M059J (cell line): ENCODE data around the gene MLPH. TPM values are rescaled to one million over a fixed set of nuclear protein-coding genes. Genes with fewer than 3 reads are reported as not detected.

Experiments used
- DNase-seq: peaks from one replicate; pipeline ENCODE4 v3.0.0-alpha.2; 2012; ENCODE audit warnings: low read depth
- total RNA-seq: library from RNA; depleted of rRNA; stranded (reverse); fragments of >200 nt; shearing (Covaris generic); gene quantifications from 2 replicates; pipeline ENCODE4 v1.2.3, GENCODE V29; 2014

Gene MLPH
- total RNA-seq, 1 experiment from 2014 or later, result 68.8 TPM

GRCh38 chr2:237567276-237568029 is 80.4 kb downstream of the MLPH start:
- DNase-seq, result no peak

- no peak for DNase-seq
Observed at GRCh38 chr2:237568121-237568660, 81.1 kb downstream of the MLPH start.

GRCh38 chr2:237569041-237569440 is 82.0 kb downstream of the MLPH start:
- no peak for DNase-seq

- DNase-seq, result no peak
Observed at GRCh38 chr2:237569896-237570295, 82.8 kb downstream of the MLPH start.

GRCh38 chr2:237570776-237571335 is 83.8 kb downstream of the MLPH start:
- DNase-seq, result no peak

- DNase-seq, result no peak
Observed at GRCh38 chr2:237571551-237571950, 84.5 kb downstream of the MLPH start.

- DNase-seq, result peak; percentile 77
Observed at GRCh38 chr2:237572021-237572741, 85.1 kb downstream of the MLPH start.

DNA sequence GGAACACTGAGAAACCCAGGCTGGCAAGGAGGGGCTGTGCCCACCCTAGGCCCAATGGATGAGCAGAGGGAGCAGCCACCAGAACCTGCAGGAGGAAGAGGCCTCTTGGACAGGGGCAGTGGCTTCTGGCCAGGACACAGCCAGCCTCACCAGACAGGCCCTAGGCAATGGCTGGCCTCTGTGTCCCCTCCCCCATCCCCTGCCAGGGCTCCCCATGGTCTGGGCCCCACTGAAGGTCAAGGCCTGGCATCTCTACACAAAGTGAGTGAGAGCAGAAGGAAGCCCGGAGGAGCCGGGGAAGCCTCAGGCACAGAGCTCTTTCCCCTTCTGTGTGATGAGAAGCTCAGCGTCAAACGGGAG is 85.7 kb downstream of the MLPH start:
- DNase-seq, result no peak

DNA sequence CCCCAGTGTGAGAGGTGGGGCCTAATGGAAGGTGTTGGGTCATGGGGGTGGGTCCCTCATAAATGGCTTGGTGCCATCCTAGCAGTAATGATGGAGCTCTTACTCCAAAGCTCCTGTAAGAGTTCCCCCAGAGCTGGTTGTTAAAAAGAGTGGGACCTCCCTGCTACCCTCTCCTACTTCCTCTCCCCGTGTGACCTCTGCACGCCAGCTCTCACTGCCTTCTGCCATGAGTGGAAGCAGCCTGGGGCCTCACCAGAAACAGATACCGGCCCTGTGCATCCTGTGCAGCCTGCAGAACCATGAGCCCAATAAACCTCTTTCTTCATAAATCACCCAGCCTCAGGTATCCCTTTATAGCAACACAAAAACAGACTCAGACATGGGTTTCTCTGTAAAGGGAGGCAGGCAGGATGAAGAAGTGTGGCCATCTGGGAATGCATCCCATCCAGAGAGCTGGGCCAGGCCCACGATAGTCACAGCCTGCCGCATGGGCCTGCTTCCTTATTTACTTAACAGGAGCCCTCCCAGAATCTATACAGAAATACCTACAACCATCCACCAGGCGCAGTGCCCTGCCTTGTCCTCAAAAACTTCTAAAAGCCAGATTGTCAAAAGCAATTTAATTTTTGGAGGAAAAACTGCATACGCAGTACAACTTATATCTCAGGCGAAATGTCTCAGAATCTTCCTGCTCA is 86.8 kb downstream of the MLPH start:
- DNase-seq, result no peak

DNA sequence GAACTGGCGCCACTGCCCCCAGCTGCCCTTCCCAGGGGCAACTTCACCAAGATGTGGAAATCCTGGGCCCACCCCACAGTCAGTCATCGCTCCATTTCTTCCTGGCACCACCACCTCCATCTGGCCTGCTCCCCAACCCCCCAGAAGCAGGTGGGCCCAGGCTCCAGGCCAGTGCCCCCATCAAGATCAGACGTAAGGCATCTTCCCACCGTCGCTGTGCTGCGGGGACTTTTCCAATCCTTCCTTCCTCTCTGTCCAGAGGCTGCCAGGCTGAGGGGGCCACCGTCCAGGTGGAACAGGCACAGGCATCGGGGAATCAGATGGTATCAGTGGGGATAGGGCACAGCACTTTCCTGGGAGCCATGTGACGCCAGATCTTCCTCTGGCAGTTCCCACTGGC is 87.4 kb downstream of the MLPH start:
- no peak for DNase-seq

DNA sequence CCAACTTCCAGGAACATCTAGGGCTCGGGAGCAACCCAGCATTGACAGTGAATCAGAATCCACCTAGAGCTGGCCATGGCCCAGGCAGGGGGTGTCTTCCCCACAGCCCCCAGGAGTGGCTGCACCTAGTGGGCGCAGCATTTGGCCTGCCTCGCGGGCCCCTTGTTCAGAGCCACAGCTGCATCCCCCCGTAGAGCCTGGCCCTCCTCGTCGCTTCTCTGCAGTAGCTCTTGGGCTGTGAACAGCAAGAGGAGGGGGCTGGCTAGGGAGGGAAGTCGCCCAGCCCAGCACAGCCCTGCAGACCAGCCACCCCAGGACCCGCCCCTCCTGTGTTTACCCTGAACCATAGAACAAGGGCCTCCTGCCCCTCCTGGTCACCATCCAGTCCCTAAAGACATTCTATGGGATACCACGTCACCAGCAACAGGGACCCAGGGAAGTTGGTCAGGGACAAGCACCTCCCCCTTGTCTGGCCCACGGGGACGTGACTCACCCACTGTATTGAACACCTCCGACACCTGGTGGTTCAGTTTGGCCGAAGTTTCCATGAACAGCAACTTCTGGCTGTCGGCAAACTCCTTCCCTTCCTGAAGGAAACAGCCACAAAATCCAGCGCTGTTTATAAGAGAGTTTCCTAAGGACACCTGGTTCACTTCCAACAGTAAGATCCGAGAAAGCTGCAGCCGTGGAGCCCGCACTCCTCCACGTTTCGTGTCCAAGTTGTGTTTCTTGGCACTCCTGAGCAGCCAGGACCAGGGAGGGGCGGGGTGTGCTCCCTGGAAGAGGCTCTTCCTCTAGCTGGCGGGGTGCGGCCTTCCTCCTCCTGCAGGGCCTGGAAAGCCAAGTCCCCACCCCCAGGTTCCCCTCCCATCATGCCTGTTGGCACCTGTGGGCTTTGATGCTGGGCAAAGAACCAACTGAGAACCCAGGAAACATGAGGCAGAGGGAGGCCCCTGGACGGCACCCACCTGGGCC is 88.1 kb downstream of the MLPH start:
- peak; percentile 59 for DNase-seq

GRCh38 chr2:237575869-237576862 is 89.1 kb downstream of the MLPH start:
- no peak for DNase-seq

DNA sequence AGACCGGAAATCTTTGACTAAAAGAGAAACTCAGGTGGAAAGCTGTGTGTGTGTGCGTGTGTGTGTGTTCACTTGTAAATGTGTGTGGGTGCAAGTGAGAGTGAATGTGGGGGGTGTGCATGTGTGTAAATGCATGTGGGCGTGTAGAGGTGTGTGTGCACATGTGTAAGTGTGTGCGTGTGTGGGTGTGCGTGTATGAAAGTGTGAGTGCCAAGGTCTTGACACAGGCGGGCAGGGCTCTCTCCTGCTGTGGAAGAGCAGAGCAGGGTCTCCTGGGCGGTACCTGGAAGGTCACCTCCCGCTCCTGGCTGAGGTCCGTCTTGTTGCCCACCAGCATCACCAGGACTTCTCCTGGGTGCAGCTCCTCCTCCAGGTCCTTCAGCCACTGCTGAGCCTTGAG is 89.9 kb downstream of the MLPH start:
- DNase-seq, result no peak

DNA sequence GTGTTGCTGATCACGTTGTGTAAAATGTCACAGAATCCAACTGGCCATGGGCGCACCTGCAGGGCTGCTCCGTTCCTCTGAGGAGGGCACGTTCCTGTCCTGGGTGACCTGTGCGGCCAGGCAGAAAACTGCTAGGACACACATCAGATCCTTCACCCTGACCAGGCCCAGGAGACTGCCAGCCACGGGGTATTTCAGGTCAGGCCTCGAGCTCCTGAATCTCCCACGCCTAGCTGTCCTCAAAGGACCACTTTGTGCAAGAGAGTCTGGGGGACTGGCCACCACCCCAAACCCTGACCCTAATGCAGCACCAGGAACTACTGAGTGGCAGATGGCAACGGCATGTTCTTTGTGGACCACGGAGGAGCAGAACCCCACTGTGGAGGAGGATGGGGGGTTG is 90.4 kb downstream of the MLPH start:
- DNase-seq, result no peak

GRCh38 chr2:237577956-237578870 is 91.2 kb downstream of the MLPH start:
- DNase-seq, result no peak

DNA sequence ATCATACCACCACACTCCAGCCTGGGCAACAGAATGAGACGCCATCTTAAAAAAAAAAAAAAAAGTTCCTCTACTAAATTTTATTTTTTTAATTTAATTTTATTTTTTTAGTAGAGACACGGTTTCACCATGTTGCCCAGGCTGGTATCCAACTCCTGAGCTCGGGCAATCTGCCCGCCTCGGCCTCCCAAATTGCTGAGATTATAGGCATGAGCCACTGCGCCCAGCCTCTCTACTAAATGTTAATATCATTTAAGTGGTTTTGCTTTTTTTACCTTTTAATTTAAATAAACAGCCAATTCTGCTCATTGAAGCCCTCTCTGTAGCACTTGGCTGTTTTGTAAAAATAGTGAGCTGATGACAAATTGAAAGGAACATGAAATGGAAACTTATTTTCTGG is 94.3 kb downstream of the MLPH start:
- no peak for DNase-seq

- peak; percentile 71 for DNase-seq
Observed at GRCh38 chr2:237581751-237582746, 95.0 kb downstream of the MLPH start.
